ENCODE results near the gene MYO5C. TPM values are rescaled to one million over a fixed set of nuclear protein-coding genes. Genes with fewer than 3 reads are reported as not detected.

MYO5C gene
- total and polyA plus RNA-seq, 2 of the 13 experiments (the other 11 are each of a cell fraction or from before 2014, with no cell fraction given): 15.7 to 23.7 TPM

- Histone ChIP-seq H3K27me3 (ENCODE audit: control insufficient read depth in 1 of 2, insufficient read depth in 2 of 2, low read length in 2 of 2) (no peaks in the 10 kb centered on the region), H3K4me3 (replicated peaks in 1 of 3; ENCODE audit: insufficient read depth in 1 of 3, low read depth in 2 of 3, low read length in 3 of 3) (no peak overlapping the region), H3K9ac (ENCODE audit: insufficient read depth, low read depth, low read length) (no peak overlapping the region), H3K79me2 (ENCODE audit: insufficient read depth, low read length) (no peaks in the 10 kb centered on the region), H3K4me1 (ENCODE audit: insufficient read depth, low read length) (no peaks in the 10 kb centered on the region), H3K9me3 (ENCODE audit: low read length) (no peaks in the 10 kb centered on the region), H3K4me2 (ENCODE audit: low read depth, low read length) (no peak overlapping the region), H4K20me1 (ENCODE audit: insufficient read depth, low read length) (no peaks in the 10 kb centered on the region), H3K27ac (ENCODE audit: extremely low read length, insufficient read depth, low read length) (no peak overlapping the region), H3K36me3 (replicated peaks in 1 of 2; ENCODE audit: control insufficient read depth in 1 of 2, insufficient read depth in 2 of 2, low read length in 2 of 2) (peaks cover 14 to 47% of the 10 kb centered on the region in 2 experiments), H2AFZ (ENCODE audit: low read length) (no peak overlapping the region)
- DNase-seq (ENCODE audit: low spot score) (no peak), ATAC-seq (no peak), FAIRE-seq (no peak)
- TF ChIP-seq ZNF672 (CRISPR knock-in tag; IDR thresholded peaks at IDR 0.05): no peak
- TF ChIP-seq GRHL1 (CRISPR knock-in tag; conservative IDR thresholded peaks at IDR 0.05): no peak
- TF ChIP-seq ZNF781 (CRISPR knock-in tag; IDR thresholded peaks at IDR 0.05; ENCODE audit: borderline replicate concordance, not compliant biosample characterization): no peak
- TF ChIP-seq ZNF547 (CRISPR knock-in tag; IDR thresholded peaks at IDR 0.05): no peak
- no peak for TF ChIP-seq SATB2 (CRISPR knock-in tag; IDR thresholded peaks at IDR 0.05)
- no peak for TF ChIP-seq SIN3A (IDR thresholded peaks at IDR 0.05; ENCODE audit: borderline replicate concordance, low read depth, low read length)
- no peak for TF ChIP-seq MYPOP (CRISPR knock-in tag; IDR thresholded peaks at IDR 0.05)
- TF ChIP-seq GLMP (CRISPR knock-in tag; IDR thresholded peaks at IDR 0.05; ENCODE audit: borderline replicate concordance): no peak
- no peak for TF ChIP-seq DDIT3 (CRISPR knock-in tag; IDR thresholded peaks at IDR 0.05)
- TF ChIP-seq ZNF770 (CRISPR knock-in tag; IDR thresholded peaks at IDR 0.05): no peak
- TF ChIP-seq MTF1 (CRISPR knock-in tag; IDR thresholded peaks at IDR 0.05): no peak
- no peak for TF ChIP-seq ZNF567 (CRISPR knock-in tag; IDR thresholded peaks at IDR 0.05; ENCODE audit: borderline replicate concordance)
- no peak for TF ChIP-seq ZNF564 (CRISPR knock-in tag; IDR thresholded peaks at IDR 0.05)
- TF ChIP-seq PHB2 (IDR thresholded peaks at IDR 0.05; ENCODE audit: partially characterized antibody): no peak
- no peak for TF ChIP-seq SRSF1 (optimal IDR thresholded peaks at IDR 0.05; ENCODE audit: low read depth, low read length)
- no peak for TF ChIP-seq RFXANK (CRISPR knock-in tag; IDR thresholded peaks at IDR 0.05)
- TF ChIP-seq ZNF546 (CRISPR knock-in tag; conservative IDR thresholded peaks at IDR 0.05): no peak
- no peak for TF ChIP-seq ZNF263 (CRISPR knock-in tag; IDR thresholded peaks at IDR 0.05)
- in situ Hi-C loops (cut with HindIII; ENCODE audit: extremely low pct_ligation_motif_present, low pct_unique_long_range_greater_than_20kb) (no loop called here), intact Hi-C loops (cut with micrococcal nuclease; ENCODE audit: unreplicated experiment) (loop anchor here (5.0 kb wide), 1 partner anchor 222 kb away; no protein-coding TSS in a partner anchor)
- ChIA-PET CTCF (ENCODE audit: low intra/inter-chr PET ratio, low total read pairs) (no interaction called here), POLR2A (no interaction called here)
- 99% methylated on average over 14 of the region's 20 CpGs for WGBS (ENCODE audit: low lambda C conversion rate)
- BruUV-seq (replicated peaks): no TSS peak
Measured at GRCh38 chr15:52204657-52205056, 90.9 kb downstream of the MYO5C start.
